Ishikawa (cell line): ENCODE measurements around the gene TNS3.

Source experiments
- CEBPB ChIP-seq: IDR thresholded peaks from 2 replicates; pipeline ENCODE4 v1.6.1; 2012
- CREB1 ChIP-seq: IDR thresholded peaks from 2 replicates; pipeline ENCODE4 v1.6.1; 2012; ENCODE audit warnings: low read depth
- EGR1 ChIP-seq: IDR thresholded peaks from 2 replicates; pipeline ENCODE4 v1.6.1; 2012
- EP300 ChIP-seq: IDR thresholded peaks from 2 replicates; pipeline ENCODE4 v1.6.1; 2012; ENCODE audit warnings: borderline replicate concordance
- FOXM1 ChIP-seq: IDR thresholded peaks from 2 replicates; pipeline ENCODE4 v1.6.1; 2012; ENCODE audit warnings: low read depth, borderline replicate concordance
- MAX ChIP-seq: IDR thresholded peaks from 2 replicates; pipeline ENCODE4 v1.6.1; 2012
- NFIC ChIP-seq: IDR thresholded peaks from 2 replicates; pipeline ENCODE4 v1.6.1; 2012
- RAD21 ChIP-seq: IDR thresholded peaks from 2 replicates; pipeline ENCODE4 v1.6.1; 2012; ENCODE audit warnings: low read depth
- REST ChIP-seq: IDR thresholded peaks from 2 replicates; pipeline ENCODE4 v1.6.1; 2012; ENCODE audit warnings: low read depth, mild to moderate bottlenecking
- TAF1 ChIP-seq: IDR thresholded peaks from 2 replicates; pipeline ENCODE4 v1.6.1; 2012; ENCODE audit warnings: low read depth, mild to moderate bottlenecking
- TCF12 ChIP-seq: IDR thresholded peaks from 2 replicates; pipeline ENCODE4 v1.6.1; 2012; ENCODE audit warnings: low read depth
- TEAD4 ChIP-seq: IDR thresholded peaks from 2 replicates; pipeline ENCODE4 v1.6.1; 2012
- USF1 ChIP-seq: IDR thresholded peaks from 2 replicates; pipeline ENCODE4 v1.6.1; 2012
- YY1 ChIP-seq: IDR thresholded peaks from 2 replicates; pipeline ENCODE4 v1.6.1; 2012; ENCODE audit warnings: low read depth
- ZBTB7A ChIP-seq: IDR thresholded peaks from 2 replicates; pipeline ENCODE4 v1.6.1; 2012; ENCODE audit warnings: low read depth

Gene TNS3

GRCh38 chr7:47293884-47294555, 287.9 kb downstream of the TNS3 start:
- no peak for TF ChIP-seq TAF1
- TF ChIP-seq USF1: no peak
- TF ChIP-seq ZBTB7A: no peak
- TF ChIP-seq RAD21: no peak
- no peak for TF ChIP-seq FOXM1
- no peak for TF ChIP-seq MAX
- TF ChIP-seq YY1: no peak

- TF ChIP-seq TEAD4: no peak
- TF ChIP-seq CEBPB: no peak
- TF ChIP-seq RAD21: no peak
- no peak for TF ChIP-seq EP300
- TF ChIP-seq TAF1: no peak
- no peak for TF ChIP-seq TCF12
- TF ChIP-seq REST: no peak
These were observed 289.0 kb downstream of the TNS3 start for GRCh38 chr7:47292832-47293309.

- TF ChIP-seq USF1 (no peak), EP300 (no peak; the same call in 1 of the 2 replicates), FOXM1 (no peak), TEAD4 (no peak), RAD21 (no peak), MAX (no peak), EGR1 (no peak)
These were observed 290.3 kb downstream of the TNS3 start for GRCh38 chr7:47291461-47292081.

- TF ChIP-seq USF1: no peak
- no peak for TF ChIP-seq YY1
- no peak for TF ChIP-seq TEAD4
- no peak for TF ChIP-seq RAD21
- no peak for TF ChIP-seq ZBTB7A
- no peak for TF ChIP-seq CREB1
- TF ChIP-seq REST: no peak
- no peak for TF ChIP-seq TAF1
- TF ChIP-seq EP300: no peak
These were observed 291.0 kb downstream of the TNS3 start for GRCh38 chr7:47290867-47291266.

- TF ChIP-seq NFIC: no peak
- TF ChIP-seq FOXM1: no peak
- no peak for TF ChIP-seq EP300
- no peak for TF ChIP-seq RAD21
- no peak for TF ChIP-seq TCF12
- no peak for TF ChIP-seq REST
- no peak for TF ChIP-seq YY1
- TF ChIP-seq MAX: no peak
- no peak for TF ChIP-seq CEBPB
- no peak for TF ChIP-seq TEAD4
- no peak for TF ChIP-seq EGR1
- no peak for TF ChIP-seq USF1
- TF ChIP-seq TAF1: no peak
- no peak for TF ChIP-seq ZBTB7A
- no peak for TF ChIP-seq CREB1
These were observed 291.4 kb downstream of the TNS3 start for GRCh38 chr7:47290466-47290865.
